Keratinocyte (primary cell): ENCODE data around the gene TRPM1.

Experiments used
- CTCF ChIP-seq, 3 experiments: IDR thresholded peaks in 1 of 3; conservative IDR thresholded peaks in 1 of 3; optimal IDR thresholded peaks in 1 of 3; 2 replicates in 2 of 3; 3 replicates in 1 of 3; pipeline versions ENCODE3 to v1.5.1; 2011; ENCODE audit warnings: low read length in 3 of 3, mild to moderate bottlenecking in 3 of 3, moderate library complexity in 2 of 3, control low read depth in 1 of 3, inconsistent platforms in 1 of 3; ENCODE audit not compliant: insufficient read depth in 2 of 3; ENCODE audit errors: extremely low read depth in 1 of 3
- EZH2 ChIP-seq: IDR thresholded peaks from one replicate; pipeline ENCODE4 v1.6.1; 2012; ENCODE audit warnings: inconsistent platforms, mild to moderate bottlenecking, low read length, moderate library complexity

GRCh38 chr15:31081056-31081455 lies 20.5 kb downstream of the TRPM1 start:
- TF ChIP-seq CTCF (optimal IDR thresholded peaks at IDR 0.05 in 1 of 3, IDR thresholded peaks at IDR 0.05 in 1 of 3, conservative IDR thresholded peaks at IDR 0.05 in 1 of 3; ENCODE audit: extremely low read depth in 1 of 3, insufficient read depth in 2 of 3, low read length in 3 of 3) (no peak), EZH2 (no peak)
